K562 (cell line): Measurements from ENCODE around the gene ZNF77. TPM values are rescaled to one million over a fixed set of nuclear protein-coding genes. Genes with fewer than 3 reads are reported as not detected.
A peak's percentile ranks its signal among the peaks of the same experiment; 100 is the strongest.

Source experiments
- ATF6 ChIP-seq: sonication (generic); formaldehyde crosslinking; IDR thresholded peaks from 2 replicates; pipeline ENCODE4 v1.4.0; 2020; ENCODE audit warnings: mild to moderate bottlenecking, missing genetic modification reagents
- CTBP1 ChIP-seq: fragments of 450-650 bp; IDR thresholded peaks from 2 replicates; pipeline ENCODE4 v1.6.1; 2016; ENCODE audit warnings: borderline replicate concordance
- GTF2E2 ChIP-seq: fragments of 200-800 bp; sonication (Bioruptor generic); IDR thresholded peaks from 2 replicates; pipeline ENCODE4 v1.6.1; 2016; ENCODE audit warnings: missing genetic modification characterization, missing compliant biosample characterization
- MBD1 ChIP-seq: fragments of 250-450 bp; sonication (Bioruptor Pico); IDR thresholded peaks from 2 replicates; pipeline ENCODE4 v1.8.0; 2022; ENCODE audit warnings: inconsistent platforms
- MGA ChIP-seq: fragments of 450-650 bp; IDR thresholded peaks from 2 replicates; pipeline ENCODE4 v1.6.1; 2016; ENCODE audit warnings: mild to moderate bottlenecking, moderate library complexity
- MTA1 ChIP-seq: fragments of 450-650 bp; IDR thresholded peaks from 2 replicates; pipeline ENCODE4 v1.6.1; 2017; ENCODE audit warnings: borderline replicate concordance
- NONO ChIP-seq, 2 experiments: fragments of 200-400 bp in 1 of 2; fragments of 450-650 bp in 1 of 2; formaldehyde crosslinking in 1 of 2; IDR thresholded peaks; 2 replicates each; pipeline ENCODE4 v1.6.1; 2017; ENCODE audit warnings: low read depth in 2 of 2, mild to moderate bottlenecking in 2 of 2, moderate library complexity in 2 of 2, low read length in 1 of 2
- SMARCA5 ChIP-seq: fragments of 450-650 bp; IDR thresholded peaks from 2 replicates; pipeline ENCODE4 v1.6.1; 2016
- XRCC3 ChIP-seq: fragments of 450-650 bp; IDR thresholded peaks from 2 replicates; pipeline ENCODE4 v1.6.1; 2017; ENCODE audit warnings: mild to moderate bottlenecking, moderate library complexity
- ZNF274 ChIP-seq: IDR thresholded peaks from 2 replicates; pipeline ENCODE4 v1.6.1; 2011; ENCODE audit warnings: low read depth, mild to moderate bottlenecking, low read length, moderate library complexity, borderline replicate concordance
- polyA plus RNA-seq, 8 experiments: library from polyadenylated mRNA; depleted of rRNA in 4 of 8; stranded (reverse) in 5 of 8; unstranded in 3 of 8; fragments of >200 nt; fragmentation: Nextera tagmentation in 2 of 8; fragmentation: Illumina TruSeq in 1 of 8; extraction: Ambion mirVana in 2 of 8; extraction: Trizol in 1 of 8; gene quantifications; 2 replicates each; pipeline versions ENCODE4 v1.2.1 to v1.2.3, GENCODE V29; 2011 to 2014; ENCODE audit warnings: inconsistent platforms in 1 of 8, missing spikeins in 1 of 8
- total RNA-seq, 7 experiments: library from RNA; depleted of rRNA in 6 of 7; stranded (reverse); fragments of >200 nt in 6 of 7; fragmentation: Illumina TruSeq in 2 of 7; extraction: Trizol in 2 of 7; gene quantifications; 2 replicates each; pipeline versions ENCODE4 v1.2.1 to v1.2.3, GENCODE V29; 2011 to 2021; ENCODE audit warnings: low replicate concordance in 1 of 7
- TF ChIP-seq, protein P1 (sequence below): fragments of 250-450 bp; sonication (Bioruptor Pico); IDR thresholded peaks from 2 replicates; pipeline ENCODE4 v1.5.1; 2021; ENCODE audit warnings: mild to moderate bottlenecking

The ZNF77 gene
- total and polyA plus RNA-seq, 9 of the 15 experiments (the other 6 are each of a cell fraction or from before 2014, with no cell fraction given) = 4.3 to 14.5 (median 7.7) TPM

- TF ChIP-seq MGA (peak; percentile 77), ZNF274 (peak; percentile 58; the same call in 1 of the 2 replicates), CTBP1 (peak; percentile 44), XRCC3 (peak; percentile 100), MTA1 (peak; percentile 79), MBD1 (peak; percentile 94), GTF2E2 (tag) (no peak), ATF6 (no peak), SMARCA5 (peak; percentile 76; the same call in 1 of the 2 replicates), NONO (IDR thresholded peaks at IDR 0.05; ENCODE audit: low read depth in 2 of 2, low read length in 1 of 2) (no peak)
- TF ChIP-seq, protein P1, sequence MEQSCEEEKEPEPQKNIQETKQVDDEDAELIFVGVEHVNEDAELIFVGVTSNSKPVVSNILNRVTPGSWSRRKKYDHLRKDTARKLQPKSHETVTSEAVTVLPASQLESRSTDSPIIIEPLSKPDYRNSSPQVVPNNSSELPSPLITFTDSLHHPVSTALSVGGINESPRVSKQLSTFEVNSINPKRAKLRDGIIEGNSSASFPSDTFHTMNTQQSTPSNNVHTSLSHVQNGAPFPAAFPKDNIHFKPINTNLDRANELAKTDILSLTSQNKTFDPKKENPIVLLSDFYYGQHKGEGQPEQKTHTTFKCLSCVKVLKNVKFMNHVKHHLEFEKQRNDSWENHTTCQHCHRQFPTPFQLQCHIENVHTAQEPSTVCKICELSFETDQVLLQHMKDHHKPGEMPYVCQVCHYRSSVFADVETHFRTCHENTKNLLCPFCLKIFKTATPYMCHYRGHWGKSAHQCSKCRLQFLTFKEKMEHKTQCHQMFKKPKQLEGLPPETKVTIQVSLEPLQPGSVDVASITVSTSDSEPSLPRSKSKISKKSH = peak; percentile 94
These were observed 11.3 kb downstream of the ZNF77 start (continued) for GRCh38 chr19:2933490-2933910.
